Measurements from ENCODE around the gene ADCK2.
"Not testable (repeated sequence)": the region's sequence is repeated elsewhere in the genome, so short reads cannot be mapped to it uniquely, and the experiment has no call there.

ADCK2 gene

GRCh38 chr7:140655511-140656408, 17.0 kb upstream of the ADCK2 start:
- TF ChIP-seq, protein P1, sequence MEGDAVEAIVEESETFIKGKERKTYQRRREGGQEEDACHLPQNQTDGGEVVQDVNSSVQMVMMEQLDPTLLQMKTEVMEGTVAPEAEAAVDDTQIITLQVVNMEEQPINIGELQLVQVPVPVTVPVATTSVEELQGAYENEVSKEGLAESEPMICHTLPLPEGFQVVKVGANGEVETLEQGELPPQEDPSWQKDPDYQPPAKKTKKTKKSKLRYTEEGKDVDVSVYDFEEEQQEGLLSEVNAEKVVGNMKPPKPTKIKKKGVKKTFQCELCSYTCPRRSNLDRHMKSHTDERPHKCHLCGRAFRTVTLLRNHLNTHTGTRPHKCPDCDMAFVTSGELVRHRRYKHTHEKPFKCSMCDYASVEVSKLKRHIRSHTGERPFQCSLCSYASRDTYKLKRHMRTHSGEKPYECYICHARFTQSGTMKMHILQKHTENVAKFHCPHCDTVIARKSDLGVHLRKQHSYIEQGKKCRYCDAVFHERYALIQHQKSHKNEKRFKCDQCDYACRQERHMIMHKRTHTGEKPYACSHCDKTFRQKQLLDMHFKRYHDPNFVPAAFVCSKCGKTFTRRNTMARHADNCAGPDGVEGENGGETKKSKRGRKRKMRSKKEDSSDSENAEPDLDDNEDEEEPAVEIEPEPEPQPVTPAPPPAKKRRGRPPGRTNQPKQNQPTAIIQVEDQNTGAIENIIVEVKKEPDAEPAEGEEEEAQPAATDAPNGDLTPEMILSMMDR (IDR thresholded peaks at IDR 0.05; ENCODE audit: low read length, missing control alignments), result no peak
- H3K4me3 ChIP-seq (replicated peaks; ENCODE audit: low read depth, low read length), result no peak overlapping the region
- no peak for DNase-seq (ENCODE audit: low read depth)

DNA sequence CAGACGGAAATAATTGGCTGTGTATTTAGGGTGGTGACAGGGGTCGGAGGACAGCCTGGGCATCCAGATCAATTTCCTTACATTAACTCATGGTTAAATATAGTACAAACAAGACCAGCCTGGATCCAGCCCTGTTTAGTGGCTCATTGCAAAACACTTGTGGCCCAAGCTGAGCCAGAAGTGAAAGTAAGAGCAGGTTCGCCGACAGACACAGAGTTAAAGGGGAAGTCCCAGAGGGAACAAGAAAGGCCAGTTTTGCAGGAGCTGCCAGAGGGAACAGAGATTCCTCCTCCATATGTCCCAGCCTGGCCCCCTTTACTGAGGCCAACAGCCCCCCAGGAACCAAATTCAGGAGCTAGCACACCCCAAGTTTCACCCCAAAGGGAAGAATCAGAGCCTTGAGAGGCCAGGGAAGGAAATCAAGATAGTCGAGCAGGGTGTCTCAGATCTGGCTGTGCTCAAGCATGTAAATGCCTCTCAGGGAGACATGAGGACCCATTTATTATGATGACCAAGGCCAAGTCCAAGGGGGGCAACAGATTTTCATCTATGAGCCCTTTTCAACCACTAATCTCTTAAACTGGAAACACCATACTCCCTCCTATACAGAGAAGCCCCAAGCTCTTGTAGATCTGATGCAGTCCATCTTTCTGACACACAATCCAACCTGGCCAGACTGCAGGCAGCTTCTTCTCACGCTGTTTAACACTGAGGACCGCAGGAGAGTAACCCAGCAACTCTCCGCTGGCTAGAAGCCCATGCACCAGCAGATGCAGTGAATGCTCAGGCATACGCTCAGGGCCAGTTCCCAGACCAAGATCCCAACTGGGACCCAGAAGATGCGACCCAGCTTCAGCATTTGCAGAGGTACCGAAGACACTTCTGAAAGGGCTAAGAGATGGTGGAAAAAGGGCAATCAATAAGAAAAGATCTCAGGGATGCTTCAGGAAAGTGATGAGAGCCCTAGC, 15.9 kb upstream of the ADCK2 start:
- DNase-seq (ENCODE audit: low read depth), result peak; percentile 69
- peak overlapping the region; percentile 35 for H3K4me3 ChIP-seq (replicated peaks; ENCODE audit: low read depth, low read length)
- TF ChIP-seq, protein P1 (IDR thresholded peaks at IDR 0.05; ENCODE audit: low read length, missing control alignments), result no peak

DNA sequence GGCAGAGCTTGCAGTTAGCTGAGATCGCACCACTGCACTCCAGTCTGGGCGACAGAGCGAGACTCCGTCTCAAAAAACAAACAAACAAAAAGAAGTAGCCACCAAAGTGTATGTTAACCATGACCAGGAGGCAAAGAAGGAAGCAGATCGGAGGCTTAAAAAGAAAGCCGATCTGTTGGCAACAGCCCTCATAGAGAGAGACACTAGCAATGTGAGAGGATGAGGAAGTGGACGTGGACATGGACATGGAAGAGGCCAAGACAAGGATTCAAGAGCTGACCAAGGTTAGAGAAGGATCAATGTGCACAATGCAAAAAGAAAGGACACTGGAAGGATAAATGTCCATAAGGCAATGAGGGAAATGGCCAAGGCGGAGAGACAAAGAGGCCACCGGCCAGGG, 14.9 kb upstream of the ADCK2 start:
- TF ChIP-seq, protein P1 (IDR thresholded peaks at IDR 0.05; ENCODE audit: low read length, missing control alignments), result no peak
- DNase-seq (ENCODE audit: low read depth), result no peak
- no peak overlapping the region for H3K4me3 ChIP-seq (replicated peaks; ENCODE audit: low read depth, low read length)

DNA sequence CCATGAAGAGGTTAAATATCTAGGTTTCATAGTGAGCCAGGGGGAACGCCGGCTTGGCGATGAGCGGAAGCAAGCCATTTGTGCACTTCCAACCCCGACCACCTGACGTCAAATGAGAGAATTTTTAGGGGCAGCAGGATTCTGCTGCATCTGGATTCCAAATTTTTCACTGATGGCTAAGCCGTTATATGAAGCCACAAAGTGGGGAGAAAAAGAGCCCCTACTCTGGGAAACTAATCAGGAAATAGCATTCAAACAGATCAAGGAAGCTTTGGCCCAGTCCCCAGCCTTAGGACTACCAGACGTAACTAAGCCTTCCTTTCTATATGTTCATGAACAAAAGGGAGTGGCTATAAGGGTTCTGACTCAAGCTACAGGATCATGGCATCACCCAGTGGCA, 12.9 kb upstream of the ADCK2 start:
- TF ChIP-seq, protein P1 (IDR thresholded peaks at IDR 0.05; ENCODE audit: low read length, missing control alignments), result no peak
- no peak for DNase-seq (ENCODE audit: low read depth)
- H3K4me3 ChIP-seq (replicated peaks; ENCODE audit: low read depth, low read length), result no peak overlapping the region

DNA sequence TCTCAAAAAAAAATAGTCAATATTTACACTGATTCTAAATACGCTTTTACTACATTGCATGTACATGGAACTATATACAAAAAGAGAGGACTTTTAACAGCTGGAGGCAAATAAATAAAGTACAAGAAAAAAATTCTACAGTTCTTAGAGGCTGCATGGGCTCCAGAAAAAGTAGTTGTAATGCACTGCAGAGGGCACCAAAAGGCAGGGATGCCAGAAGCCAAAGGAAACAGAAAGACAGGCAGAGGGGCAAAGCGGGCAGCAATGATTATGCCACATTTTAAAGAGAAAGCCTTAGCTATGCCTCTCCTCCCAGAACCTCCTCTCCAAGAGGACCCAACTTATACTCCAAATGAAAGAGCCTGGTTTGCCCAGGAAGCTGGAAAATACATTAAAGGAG, 11.6 kb upstream of the ADCK2 start:
- DNase-seq (ENCODE audit: low read depth), result no peak
- TF ChIP-seq, protein P1 (IDR thresholded peaks at IDR 0.05; ENCODE audit: low read length, missing control alignments), result peak; percentile 15
- no peak overlapping the region for H3K4me3 ChIP-seq (replicated peaks; ENCODE audit: low read depth, low read length)

DNA sequence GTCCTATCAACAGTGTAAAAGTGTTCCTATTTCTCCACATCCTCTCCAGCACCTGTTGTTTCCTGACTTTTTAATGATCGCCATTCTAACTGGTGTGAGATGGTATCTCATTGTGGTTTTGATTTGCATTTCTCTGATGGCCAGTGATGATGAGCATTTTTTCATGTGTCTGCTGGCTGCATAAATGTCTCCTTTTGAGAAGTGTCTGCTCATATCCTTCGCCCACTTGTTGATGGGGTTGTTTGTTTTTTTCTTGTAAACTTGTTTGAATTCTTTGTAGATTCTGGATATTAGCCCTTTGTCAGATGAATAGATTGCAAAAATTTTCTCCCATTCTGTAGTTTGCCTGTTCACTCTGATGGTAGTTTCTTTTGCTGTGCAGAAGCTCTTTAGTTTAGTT, 9.8 kb upstream of the ADCK2 start:
- not testable (repeated sequence) for DNase-seq (ENCODE audit: low read depth)

GRCh38 chr7:140667476-140667875, 5.3 kb upstream of the ADCK2 start:
- DNase-seq (ENCODE audit: low read depth), result no peak
- no peak overlapping the region for H3K4me3 ChIP-seq (replicated peaks; ENCODE audit: low read depth, low read length)
- TF ChIP-seq, protein P1 (IDR thresholded peaks at IDR 0.05; ENCODE audit: low read length, missing control alignments), result no peak

More for the DNA sequence above, 9.8 kb upstream of the ADCK2 start:
- not testable (repeated sequence) for H3K4me3 ChIP-seq (replicated peaks; ENCODE audit: low read depth, low read length)
